Pons (tissue), 1 donor: Measurements from ENCODE around the gene CIB4.

ENCODE experiments used
- DNase-seq: peaks from one replicate; pipeline ENCODE4 v3.0.0-alpha.2; 2016; ENCODE audit warnings: low spot score

CIB4 gene

DNA sequence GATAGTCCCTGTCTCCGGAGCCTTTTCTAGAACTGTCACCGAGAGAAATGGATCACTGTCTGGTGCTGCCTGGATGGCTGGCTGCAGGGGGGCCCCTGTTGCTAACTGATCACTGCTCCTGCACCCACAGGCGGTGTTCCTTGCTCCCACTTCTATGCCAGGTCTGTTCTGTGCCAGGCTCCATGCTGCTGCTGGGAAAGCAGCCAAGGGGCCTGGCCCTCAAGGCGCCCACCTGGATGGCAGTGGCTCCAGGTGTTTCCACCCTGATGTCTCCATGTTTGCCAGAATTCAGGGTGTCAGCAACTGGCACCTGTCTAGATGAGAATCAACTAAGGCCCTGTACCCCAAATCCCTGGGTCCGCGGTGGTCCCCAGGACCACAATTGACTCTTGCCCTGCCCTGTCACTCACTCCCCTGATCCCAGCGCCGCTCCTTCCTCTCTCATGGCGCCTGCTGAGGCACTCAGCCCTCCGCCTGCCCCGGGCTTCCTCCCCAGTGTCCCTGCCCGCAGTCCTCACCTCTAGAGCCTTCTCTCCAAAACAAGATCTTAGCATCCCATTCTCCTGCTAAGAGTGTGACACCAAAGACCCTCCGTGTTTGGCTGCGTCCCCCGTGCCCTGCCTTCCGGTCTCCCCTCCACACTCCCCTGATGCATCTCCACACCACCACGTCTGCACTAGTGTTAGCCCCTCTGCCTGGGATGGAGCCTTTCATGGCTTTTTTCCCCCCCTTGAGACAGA, 90.7 kb downstream of the CIB4 start:
- no peak for DNase-seq

DNA sequence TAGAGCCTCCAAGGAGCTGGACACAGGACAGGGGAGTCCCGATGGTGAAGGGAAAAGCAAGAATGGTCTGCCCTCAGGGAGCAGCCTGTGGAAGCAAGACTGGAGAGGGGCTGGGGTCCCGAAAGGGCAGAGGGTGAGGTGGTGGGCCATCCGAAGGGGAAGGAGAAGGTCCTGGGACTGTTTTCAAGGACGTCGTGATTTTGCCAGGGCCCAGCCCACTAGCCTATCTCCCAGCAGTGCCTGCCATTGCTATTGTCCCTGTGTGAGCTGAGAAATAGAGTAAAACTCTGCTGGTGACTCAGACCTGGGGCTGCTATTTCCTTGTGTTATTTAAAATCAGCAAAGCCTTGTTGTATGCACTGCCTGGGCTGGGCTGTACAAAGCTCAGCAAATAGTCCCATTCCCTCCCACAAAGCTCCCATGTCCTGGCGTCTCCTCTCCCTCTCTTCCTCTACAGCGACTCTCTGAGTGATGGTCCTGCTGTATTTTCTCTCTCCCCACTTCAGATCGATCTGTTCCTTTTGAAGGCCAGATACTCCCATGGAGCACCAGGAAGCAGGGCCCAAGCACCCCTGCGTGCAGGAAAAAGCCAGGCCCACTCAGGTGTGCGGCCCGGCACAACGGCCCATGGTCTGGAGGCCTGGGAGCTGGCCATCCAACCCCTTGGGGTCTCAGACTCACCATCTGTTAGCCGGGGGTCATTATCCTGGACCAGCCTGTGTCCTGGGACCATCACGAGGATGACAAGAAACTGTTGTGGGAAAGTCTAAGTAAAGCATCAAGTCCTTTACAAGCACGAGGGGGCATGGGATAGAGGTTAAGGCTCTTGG, 98.3 kb downstream of the CIB4 start:
- no peak for DNase-seq

DNA sequence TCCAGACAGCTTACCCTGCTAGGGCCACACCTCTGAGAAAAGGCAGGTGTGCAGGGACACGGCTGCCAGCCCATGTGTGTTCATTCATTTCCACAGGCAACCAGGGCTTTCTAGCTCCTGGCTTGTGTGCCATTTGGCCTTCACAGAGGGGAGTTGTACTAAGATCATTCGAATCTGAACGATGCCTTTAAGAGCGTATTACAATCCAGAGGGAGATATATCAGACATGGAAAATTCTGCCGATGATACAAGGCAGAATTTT, 99.0 kb downstream of the CIB4 start:
- no peak for DNase-seq

DNA sequence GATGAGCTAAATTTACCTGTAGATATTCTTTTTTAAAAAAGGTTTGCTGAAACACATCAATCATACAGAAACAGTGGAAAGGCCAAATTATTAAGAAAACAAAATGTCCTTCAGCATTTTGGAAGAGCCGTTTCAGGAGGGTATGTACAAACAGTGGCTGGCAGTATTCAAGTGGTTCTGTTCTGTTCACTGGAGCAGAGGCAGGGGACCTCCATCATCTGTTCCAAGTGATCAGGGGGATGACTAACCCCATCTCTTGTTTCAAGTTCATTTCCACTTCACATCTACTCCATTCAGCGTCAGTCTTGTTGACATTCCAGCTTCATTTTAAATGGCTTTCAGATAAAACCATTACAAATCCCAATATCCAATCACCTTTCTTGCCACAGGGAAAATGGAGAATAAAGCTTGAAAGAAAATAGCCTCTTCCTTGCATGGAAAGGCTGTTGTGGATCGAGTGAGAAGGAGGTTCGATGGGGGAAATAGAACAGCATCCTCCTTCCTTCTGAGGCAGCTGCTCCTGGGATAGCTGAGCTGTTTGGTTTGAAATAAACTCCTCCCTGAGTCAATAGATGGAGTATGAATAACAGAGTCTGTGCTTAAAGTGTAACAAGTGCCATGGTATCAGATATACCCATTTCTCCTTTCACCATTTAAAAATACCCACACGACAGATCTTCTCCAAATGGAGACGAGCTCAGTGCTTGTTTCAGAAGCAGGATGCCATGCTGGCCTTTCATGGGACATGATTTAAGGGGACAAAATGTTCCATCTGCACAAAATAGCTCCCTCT, 99.6 kb downstream of the CIB4 start:
- DNase-seq, result no peak

DNA sequence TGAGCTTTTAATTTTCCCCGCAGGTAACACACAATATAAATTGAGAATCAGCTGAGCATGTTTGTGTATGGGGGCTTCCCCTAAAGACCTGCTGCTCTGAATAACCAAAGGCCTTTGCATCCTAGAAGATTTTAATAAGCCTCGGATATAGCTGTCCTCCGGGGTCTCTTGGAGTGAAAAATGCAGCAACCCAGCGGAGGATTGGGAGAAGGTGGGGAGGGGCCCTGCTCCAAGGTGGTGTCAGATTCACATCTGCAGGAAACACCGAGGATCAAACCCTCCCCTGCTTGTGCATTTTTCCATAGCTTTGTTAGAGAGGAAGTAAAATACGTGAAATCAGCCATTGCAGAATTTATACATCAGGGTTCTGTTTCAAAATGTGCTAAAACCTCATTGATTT, 100.2 kb downstream of the CIB4 start:
- no peak for DNase-seq

DNA sequence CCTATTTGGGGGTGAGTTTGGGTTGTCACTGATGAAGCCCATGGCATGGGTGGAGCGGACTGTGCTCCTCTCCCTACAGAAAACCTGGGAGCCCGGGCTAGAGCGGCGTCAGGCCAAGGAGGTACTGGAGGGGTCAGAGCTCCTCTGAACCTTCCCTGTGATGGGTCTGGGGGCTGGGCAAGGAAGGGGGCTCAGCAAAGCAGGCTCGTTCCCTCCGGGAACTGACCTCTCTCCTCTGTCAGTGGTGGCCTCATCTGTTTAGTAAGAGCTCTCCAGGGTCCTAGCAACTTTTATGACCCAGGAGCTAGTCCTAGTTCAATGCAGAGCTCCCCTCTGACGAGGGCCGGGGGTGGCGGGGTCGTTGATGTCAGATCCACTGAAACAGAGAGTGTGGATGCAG, 100.9 kb downstream of the CIB4 start:
- no peak for DNase-seq

DNA sequence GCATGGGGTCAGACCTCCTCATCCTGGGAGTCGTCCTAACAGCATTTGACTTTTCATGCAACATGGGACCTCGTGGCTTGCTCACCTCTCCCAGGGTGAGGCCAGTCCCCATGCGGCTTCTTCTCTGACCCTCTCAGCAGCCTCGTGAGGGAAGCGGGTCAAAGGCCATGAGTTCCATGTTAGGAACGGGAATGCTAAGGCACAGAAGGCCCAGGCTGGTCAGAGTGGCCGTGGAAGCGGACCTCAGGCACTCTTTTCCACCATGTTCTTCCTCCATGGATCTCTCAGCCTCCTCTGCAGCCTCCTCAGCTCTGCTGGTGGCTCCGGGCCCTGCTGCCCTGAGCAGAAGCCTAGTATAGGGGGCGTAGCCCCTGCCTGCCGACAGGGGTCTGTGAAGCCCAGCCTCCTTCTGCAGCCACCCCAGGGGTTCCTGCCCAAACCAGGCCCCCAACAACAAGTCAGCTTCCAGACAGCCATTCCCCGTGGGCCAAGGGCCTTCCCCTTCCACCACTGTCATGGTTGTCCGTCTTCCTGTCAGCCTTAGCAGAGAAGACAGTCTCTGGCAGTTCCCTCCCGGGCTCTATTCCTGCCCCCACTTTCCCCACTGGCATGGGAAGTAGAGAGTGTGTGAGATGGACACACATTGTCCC, 103.2 kb downstream of the CIB4 start:
- no peak for DNase-seq

DNA sequence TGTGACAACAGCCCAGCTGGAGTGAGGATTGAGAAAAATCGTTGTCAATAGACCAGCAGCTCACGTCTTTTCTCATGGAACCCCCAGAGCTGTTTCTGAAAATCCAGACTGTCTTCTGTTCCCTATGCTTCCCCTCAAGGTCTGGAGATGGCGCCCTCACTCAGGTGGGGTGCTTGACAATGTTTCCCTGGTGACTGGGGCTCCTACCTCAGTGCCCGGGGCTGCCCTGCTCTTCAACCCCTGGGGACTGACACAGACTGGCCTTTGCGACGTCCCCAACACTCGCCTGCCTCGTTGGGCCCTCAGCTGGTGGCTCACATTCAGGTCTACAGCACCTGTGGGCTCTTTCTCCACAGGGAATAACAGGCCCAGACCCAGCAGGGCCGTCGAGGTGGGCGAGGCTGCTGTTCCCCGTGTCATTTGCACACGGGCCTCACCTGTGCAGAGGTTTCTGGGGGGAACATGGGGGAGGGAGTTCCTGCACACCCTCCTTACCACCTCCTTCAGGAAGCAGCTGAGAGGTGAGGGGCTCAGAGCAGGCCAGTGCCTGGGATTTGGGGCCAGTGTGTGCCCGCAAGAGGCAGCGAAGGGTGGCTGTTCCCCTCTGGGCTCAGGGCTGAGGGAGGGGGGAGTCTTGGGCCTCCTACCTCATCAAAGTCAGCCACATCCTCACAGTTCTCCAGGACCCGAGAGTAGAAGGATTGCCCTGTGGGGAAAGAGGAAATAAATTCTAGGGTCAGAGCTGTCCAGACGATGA, 103.9 kb downstream of the CIB4 start:
- DNase-seq, result no peak

DNA sequence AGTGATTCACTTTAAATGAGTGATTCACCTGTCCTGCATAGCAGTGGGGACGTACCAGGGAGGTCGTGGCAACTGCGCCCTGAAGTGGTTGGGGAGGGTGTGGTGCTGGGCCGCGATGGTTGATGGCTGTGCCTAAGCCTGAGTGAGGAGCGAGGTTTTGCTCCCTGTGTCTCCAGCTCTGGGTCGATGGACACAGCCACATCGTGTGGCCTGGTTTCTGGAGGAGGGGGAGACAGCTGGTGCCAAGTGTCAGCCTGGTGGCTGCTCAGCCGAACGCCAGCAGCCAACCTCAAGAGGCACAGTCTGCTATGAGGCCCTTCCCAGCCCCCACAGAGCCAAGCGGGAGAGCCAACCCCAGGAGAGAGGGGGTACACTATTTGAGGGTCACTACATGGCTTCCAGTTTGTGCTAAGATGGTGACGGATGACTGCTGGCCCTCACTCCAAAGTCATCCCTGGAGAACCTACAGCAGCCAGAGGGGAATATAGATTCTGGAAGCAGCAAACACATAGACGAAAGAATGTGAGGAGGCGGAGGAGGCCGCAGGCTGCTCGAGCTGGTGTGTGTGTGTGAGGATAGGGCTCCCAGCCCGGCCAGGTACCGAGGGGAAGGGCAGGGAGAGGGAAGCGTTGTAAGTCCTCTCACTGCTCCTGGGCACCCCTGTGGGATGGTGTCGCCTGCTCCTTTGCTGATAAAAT, 104.6 kb downstream of the CIB4 start:
- DNase-seq, result no peak

DNA sequence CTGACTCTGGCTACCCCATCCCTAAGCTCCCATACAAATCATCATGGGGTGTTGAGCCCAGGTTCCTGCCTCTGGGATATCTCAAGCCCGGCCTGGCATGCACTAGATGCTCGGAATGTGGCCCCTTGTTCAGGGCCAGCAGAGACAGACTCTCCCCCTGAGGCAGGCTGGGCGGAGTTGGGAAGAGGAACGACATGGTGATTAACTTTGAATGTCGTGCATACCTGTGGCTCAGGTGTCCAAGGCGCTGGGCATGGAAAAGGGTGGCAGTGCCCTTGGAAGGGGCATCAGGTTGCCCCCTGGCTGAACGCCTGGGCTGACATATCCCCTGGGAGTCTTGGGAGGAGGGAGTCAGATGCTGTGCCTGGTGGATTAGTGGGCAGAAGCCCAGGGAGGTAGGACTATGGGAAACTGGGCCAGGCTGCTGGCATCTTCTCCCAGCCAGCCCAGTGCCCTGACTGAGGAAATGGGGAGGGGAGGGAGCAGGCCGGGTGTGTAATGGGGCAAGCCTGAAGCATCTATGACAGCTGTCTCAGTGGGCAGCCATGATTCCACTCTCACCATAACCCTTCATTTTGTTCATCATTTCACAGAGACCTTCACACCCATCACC, 105.4 kb downstream of the CIB4 start:
- DNase-seq, result no peak

DNA sequence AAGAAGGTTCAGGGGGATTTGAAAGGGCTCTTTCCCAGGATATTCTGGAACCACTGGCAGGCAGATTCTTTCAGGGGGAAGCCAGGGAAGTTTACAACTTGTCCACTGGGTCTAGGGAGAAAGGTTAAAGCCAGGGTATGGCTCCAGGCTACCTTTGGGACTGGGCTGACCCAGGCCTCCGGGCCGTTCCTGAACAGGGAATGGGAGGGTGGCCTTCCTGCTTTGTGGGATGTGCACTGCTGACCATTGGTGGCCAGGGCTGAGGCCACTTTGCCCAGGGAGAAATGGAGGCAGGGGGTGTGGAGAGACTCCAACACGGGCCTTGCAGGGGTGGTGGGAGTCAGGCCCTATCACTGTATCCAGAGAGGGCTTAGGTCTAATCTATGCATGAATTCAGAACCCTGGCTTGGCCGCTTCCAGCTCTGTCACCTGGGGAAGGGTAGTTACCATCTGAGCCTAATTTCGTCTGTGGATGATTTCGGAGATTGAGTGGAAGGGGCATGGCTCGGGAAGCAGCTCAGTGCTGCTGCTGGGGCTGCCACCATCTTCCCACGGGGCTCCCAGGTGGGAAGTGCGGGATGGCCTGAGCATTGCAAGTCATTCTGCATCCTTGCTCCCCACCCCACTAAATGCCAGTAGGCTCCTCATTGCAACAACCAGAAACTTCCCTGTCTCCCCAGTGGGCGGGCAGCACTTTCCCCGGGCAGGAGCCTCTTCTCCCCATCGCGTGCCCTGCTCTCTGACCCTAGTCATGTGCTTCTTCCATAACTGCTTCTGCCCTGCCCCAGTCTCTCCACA, 106.1 kb downstream of the CIB4 start:
- DNase-seq, result no peak

DNA sequence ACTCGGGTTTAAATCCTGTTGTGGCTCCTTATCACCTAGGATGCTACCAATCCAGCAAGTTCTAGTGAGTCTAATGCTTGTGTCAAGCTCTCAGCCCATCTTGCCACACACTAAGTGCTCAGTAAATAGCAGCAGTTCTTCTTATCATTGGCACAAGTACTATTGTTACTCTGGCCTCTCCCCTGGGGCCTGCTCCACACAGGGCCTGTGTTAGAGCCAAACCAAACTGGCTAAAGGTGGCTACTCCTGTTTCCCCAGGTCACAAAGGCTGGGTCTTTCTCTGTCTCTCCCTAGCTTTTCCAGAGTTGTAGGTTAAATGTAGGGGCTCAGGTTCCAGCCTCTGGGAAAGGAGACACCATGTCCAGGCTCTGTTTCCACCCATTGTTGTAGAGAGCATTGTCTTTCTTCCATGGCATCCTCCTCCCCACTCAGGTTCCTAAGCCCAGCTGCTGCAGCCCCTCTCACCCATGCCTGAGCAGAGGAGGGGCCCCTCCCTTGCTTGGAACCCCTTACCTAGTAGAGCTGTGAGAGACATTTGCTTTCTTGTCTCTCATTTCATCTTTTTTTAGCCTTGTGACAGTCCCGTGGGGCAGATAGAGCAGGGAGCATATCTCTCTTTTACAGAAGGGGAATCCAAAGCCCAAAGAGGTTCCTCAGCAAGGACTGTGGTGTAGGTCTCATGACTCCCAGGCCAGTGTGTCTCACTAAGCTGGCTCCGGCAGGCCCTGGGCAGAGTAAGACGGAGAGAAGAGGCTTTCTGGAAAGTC, 106.9 kb downstream of the CIB4 start:
- no peak for DNase-seq

DNA sequence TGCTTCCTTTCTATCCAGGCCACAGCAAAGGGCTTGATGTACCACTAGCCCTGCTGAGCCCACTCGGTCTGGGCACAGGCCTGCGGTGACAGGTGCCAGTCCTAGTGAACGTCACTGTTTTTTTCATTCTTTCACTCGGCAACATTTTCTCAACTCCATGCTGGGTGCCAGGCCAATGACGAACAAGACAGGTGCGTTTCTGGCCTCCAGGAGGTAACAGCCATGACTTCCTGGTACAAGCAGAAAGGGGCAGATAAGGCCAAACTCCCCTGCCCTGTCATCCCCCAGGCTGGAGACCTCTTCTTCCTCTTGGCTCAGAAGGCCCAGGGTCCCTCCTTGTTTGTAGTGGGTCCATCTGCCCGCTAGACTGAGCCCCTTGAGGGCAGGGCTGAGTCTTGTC, 107.5 kb downstream of the CIB4 start:
- no peak for DNase-seq

DNA sequence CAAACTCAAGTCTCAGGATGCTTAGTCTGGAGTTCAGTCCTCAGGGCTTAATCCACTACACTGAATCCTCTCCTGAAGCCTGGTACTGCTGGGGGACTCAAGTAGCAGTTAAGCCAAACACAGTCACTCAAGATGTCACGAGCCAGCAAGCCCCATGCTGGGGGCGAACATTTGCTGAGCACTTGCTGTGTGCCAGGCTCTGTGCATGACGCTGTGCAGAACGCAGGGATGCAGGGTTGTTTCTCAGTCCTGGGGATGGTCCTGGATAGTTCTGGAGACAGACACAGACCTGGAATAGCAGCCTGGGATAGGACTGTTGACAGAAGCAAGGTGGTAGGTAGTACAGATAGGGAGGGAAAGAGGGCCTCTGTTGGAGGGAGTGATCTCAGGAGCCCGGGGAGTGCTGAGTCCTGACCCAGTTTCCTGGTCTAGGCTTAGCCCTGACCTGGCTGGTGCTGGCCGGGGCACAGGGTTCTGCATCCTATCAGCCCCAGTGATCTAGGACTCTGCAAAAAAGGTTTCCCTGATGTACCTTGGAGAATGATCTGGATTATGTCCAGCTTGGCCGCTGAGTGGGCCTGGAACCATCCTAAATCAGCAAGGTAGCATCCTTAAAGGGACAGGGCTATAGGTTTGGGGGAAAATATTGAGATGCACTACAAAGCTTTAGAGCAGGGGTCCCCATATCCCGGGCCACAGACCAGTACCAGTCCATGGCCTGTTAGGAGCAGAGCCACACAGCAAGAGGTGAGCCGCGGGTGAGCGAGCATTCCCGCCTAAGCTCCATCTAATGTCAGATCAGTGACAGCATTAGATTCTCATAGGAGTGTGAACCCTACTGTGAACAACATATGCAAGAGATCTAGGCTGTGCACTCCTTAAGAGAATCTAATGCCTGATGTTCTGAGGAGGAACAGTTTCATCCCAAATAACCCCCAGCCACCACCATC, 108.6 kb downstream of the CIB4 start:
- DNase-seq, result no peak
